COR-L47 (cell line): ENCODE results near the gene PSMC3IP.
A peak's percentile ranks its signal among the peaks of the same experiment; 100 is the strongest.
"Not testable (repeated sequence)": the region's sequence is repeated elsewhere in the genome, so short reads cannot be mapped to it uniquely, and the experiment has no call there.

Experiments used
- DNase-seq: peaks from one replicate; lab custom pipeline; 2025; lab: John Stamatoyannopoulos, UW

Gene PSMC3IP

DNA sequence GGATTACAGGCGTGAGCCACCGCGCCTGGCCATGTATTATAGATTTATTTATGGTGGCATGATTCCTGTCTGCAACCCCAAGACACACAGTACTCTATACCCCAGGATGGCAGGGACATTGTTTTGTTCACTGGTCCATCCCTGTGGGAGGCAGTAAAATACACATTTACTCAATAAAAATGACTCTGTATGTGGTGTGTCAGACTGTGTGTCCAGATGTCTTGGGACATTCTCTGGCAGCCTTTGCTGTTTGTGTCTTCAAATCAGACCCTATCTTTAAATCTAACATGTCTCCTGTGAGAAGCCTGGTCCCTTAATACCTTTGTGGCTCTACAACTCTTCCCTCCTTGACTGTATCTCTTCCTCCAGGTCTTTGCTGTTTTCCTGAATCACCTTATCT lies 17.3 kb downstream of the PSMC3IP start:
- DNase-seq = no peak

DNA sequence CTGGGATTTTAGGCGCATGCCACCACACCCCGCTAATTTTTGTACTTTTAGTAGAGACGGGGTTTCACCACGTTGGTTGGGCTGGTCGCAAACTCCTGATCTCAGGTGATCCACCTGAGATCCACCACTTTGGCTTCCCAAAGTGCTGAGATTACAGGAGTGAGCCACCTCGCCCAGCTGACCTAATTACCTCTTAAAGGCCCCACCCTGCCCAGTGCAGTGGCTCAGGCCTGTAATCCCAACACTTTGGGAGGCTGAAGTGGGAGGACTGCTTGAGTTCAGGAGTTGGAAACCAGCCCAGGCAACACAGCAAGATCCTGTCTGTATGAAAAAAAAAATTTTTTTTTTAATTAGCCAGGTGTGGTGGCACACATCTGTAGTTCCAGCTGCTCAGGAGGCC lies 18.5 kb downstream of the PSMC3IP start:
- no peak for DNase-seq

DNA sequence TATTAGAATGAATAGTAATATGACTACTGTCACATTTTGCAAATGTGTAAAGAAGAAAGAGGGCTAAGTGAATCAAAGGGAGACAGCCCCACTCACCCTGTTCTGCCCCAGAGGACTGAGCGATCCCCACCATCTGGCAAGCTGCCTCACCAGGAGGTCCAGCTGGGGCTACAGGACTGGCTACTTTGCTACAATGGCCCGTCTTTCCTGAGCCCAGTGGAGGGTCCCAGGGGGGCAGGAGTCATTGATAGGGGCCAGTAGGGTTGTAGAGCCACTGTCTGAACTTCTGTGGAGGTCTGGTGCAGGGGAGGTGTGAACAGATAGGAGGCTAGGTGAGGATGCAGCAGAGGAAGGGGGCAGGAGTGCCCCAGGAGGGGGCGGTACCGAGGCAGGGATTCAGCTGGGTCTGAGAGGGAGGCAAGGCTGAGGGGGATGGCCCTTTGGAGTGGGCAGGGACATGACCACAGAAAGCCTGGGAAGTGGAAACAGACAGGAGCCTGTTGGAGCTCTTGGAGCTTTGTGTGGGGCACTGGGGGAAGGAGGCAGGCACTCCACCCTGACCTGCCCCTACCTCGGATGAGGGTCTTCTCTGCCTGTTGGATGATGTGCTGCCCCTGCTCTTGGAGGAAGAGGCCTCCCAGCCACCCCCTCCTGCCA lies 21.4 kb downstream of the PSMC3IP start:
- DNase-seq = not testable (repeated sequence)

DNA sequence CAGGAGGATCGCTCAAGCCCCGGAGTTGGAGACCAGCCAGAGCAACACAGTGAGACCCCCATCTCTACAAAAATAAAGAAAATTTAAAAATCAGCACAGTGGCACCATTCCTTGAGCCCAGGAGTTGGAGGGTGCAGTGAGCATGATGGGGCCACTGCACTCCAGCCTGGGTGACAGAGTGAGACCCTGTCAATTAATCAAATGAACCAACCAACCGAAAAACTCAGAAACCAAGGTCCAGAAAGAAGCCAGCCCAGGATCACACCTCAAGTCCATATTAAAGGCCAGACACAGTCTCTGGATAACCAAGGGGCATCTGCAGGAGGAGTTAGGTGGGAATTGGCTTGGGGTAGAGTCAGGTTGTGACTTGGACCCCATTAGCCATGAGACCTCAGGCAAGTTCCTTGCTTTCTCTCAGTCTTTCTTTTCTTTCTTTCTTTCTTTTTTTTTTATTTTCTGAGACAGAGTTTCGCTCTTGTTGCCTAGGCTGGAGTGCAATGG lies 22.4 kb downstream of the PSMC3IP start:
- no peak for DNase-seq

DNA sequence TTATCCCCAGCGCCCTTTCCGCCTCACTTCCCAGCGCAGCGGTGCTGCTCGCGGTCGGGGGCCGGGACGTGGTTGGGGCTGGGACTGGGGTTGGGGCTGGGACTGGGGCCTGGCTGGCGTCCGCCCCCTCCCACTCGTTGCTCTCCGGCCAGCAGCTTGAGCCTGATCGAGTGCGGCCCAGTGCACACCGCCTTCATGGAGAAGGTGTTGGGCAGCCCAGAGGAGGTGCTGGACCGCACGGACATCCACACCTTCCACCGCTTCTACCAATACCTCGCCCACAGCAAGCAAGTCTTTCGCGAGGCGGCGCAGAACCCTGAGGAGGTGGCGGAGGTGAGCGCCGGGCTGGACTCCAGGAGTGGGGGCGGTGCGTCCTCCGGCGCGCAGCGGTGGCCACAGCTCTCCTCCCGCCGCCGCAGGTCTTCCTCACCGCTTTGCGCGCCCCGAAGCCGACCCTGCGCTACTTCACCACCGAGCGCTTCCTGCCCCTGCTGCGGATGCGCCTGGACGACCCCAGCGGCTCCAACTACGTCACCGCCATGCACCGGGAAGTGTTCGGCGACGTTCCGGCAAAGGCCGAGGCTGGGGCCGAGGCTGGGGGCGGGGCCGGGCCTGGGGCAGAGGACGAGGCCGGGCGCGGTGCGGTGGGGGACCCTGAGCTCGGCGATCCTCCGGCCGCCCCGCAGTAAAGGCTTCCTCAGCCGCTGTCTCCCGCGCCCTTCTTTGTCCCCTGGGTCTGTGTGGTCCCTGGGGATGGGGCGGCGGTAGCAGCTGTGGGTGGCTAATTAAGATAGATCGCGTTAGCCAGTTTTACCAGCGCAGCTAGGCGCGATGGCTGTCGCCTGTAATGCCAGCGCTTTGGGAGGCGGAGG lies 23.0 kb downstream of the PSMC3IP start:
- DNase-seq = peak; percentile 85

DNA sequence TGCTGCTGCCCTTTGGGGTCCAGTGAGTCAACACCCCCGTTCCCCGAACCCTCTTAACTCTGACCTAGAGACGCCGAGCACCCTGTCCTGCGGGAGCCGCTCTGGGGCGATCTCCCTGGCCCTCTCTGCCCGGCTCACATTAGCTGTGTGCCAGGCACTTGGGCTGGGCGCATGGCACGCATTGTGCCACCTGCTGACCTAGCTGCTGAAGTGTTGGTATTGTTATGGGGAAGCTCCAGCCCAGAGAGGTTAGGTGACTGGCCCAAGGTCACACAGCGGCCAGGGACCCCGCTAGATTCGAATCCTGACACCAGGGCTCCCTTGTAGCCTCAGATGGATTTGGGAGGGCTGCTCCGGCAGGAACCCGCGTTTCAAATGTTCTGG lies 23.7 kb downstream of the PSMC3IP start:
- no peak for DNase-seq

DNA sequence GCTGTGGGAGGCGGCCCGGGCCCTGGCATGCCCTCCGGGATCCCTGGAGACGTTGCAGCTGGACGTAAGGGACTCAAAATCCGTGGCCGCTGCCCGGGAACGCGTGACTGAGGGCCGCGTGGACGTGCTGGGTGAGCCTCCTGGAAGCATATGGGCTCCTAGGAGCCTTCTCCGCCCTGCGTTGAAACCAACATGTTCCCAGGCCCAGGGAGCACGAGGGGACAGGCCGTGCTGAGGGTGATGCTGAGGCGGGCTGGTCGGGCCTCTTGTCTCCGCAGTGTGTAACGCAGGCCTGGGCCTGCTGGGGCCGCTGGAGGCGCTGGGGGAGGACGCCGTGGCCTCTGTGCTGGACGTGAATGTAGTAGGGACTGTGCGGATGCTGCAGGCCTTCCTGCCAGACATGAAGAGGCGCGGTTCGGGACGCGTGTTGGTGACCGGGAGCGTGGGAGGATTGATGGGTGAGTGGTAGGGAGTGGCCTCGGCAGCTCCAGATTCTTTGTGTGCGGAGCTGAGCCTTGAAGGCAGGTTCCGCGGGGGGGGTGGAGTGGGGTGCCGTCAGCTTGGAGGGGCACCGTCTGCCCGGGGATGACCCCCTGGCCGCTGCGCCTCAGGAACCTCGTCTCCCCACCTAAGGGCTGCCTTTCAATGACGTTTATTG lies 24.2 kb downstream of the PSMC3IP start:
- DNase-seq = no peak

DNA sequence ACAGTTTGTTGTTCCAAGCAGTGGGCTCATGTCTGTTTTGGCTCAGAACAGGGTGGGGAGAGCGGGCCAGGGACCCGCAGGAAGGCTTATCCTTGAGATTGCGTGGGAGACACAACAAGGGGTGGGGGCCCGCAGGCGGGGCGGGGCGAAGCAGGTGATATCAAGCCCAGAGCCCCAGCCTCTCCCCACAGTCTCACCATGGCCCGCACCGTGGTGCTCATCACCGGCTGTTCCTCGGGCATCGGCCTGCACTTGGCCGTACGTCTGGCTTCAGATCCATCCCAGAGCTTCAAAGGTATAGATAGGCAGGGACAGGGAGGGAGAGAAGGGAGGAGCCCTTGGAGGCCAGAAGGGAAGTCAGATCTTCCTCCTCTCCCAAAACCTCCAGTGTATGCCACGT lies 24.8 kb downstream of the PSMC3IP start, which contains the start of gene HSD17B1:
Gene HSD17B1 (plus strand): TSS at position 188 of the 400 bp plus-strand sequence. CDS start 11 bp downstream, at position 199.
- DNase-seq = not testable (repeated sequence)

DNA sequence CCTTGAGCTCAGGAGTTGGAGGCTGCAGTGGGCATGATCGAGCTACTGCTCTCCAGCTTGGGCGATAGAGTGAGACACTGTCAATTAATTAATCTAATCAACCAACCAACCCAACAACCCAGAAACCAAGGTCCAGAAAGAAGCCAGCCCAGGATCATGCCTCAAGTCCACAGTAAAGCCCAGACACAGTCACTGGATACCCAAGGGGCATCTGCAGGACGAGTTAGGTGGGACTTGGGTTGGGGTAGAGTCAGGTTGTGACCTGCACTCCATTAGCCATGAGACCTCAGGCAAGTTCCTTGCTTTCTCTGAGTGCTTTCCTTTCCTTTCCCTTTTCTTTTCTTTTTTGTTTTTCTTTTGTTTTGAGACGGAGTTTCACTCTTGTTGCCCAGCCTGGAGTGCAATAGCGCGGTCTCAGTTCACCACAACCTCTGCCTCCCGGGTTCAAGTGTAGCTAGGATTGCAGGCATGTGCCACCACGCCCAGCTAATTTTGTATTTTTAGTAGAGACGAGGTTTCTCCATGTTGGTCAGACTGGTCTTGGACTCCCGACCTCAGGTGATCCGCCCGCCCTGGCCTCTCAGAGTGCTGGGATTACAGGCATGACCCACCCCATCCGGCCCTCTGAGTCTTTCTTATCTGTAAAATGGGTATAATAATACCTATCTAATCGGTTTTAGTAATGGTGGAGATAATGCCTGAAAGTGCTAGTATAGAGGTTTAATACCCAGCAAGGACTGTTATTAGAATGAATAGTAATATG lies 28.4 kb downstream of the PSMC3IP start:
- DNase-seq = no peak

DNA sequence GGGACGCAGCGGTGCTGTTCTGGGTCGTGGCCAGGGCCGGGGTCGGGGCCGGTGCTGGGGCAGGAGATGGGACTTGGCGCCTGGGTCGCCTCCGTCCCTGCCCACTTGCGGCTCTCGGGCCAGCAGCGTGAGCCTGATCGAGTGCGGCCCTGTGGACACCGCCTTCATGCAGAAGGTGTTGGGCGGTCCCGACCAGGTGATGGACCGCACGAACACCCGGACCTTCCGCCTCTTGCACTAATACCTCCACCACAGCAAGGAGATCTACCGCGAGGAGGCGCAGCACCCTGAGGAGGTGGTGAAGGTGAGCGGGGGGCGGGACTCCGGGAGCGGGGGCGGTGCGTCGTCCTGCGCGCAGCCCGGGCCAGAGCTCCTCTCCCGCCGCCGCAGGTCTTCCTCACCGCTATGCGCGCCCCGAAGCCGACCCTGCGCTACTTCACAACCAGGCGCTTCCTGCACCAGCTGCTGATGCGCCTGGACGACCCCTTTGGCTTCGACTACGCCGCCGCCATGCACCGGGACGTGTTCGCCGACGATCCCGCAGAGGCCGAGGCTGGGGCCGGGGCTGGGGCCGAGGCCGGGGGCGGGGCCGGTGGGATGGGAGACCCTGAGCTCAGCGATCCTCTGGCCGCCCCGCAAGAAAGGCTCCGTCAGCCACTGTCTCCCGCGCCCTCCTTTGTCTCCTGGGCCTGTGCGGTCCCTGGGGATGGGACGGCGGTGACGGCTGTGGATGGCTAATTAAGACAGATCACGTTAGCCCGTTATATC lies 29.3 kb downstream of the PSMC3IP start:
- DNase-seq = peak; percentile 77

DNA sequence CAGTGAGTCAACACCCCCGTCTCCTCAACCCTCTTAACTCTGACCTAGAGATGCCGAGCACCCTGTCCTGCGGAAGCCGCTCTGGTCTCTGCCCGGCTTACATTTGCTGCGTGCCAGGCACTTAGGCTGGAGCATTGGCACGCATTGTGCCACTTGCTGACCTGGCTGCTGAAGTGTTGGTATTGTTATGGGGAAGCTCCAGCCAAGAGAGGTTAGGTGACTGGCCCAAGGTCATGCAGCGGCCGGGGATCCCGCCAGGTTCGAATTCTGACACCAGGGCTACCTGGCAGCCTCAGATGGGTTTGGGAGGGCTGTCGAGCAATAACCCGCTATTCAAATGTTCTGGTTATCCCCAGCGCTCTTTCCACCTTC lies 29.8 kb downstream of the PSMC3IP start:
- no peak for DNase-seq

DNA sequence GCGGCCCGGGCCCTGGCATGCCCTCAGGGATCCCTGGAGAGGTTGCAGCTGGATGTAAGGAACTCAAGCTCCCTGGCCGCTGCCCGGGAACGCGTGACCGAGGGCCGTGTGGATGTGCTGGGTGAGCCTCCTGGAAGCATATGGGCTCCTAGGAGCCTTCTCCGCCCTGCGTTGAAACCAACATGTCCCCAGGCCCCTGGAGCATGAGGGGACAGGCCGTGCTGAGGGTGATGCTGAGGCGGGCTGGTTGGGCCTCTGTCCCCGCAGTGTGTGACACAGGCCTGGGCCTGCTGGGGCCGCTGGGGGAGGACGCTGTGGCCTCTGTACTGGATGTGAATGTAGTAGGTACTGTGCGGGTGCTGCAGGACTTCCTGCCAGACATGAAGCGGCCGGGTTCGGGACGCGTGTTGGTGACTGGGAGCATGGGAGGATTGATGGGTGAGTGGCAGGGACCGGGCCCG lies 30.5 kb downstream of the PSMC3IP start:
- no peak for DNase-seq

DNA sequence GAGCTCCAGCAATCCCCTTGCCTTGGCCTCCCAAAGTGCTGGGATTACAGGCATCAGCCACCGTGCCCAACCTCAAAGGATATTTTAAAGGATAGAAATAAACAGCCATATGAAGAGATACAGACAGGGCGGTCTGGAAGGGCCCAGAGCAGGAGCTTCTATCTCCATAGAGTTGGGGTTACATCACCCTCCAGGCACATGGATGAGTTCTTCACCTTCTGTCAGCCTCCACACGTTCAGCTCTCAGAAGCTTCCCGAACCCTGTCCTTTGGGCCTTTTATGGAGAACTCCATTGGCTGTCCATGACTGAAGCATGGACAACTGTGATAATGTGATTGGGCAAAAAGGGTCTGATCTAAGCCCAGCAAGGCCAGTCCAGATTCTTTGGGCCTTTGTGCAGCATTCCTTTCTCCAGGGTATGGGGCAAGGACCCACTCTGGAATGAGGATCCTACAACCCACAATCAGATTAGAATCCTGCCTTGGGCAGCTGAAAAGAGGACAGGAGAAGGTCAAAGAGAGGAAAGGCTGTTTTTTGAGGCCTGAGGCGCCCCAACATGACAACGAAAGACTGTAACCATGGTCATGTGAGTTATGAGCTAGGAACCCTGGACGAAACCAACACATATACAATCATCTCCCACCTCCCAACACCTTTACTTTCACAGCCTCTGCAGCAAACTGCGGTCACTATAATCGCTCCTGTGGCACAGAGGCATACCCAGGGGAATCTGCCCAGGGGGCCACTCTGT lies 31.6 kb downstream of the PSMC3IP start:
- not testable (repeated sequence) for DNase-seq

DNA sequence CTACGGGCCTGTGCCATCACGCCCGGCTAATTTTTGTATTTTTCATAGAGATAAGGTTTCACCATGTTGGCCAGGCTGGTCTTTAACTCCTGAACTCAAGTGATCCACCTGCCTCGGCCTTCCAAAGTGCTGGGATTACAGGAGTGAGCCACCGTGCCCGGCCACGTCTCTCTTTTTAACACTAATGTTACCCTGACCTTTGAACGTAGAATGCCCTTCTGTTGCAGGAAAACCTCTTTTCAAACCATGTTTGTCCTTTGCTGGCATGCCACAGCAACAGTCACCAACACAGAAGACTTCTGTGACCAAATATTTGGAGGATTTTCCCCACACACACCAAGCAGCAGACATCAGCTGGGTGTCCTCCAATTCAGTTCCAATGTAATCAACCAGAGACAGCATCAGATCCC lies 32.6 kb downstream of the PSMC3IP start:
- DNase-seq = no peak

DNA sequence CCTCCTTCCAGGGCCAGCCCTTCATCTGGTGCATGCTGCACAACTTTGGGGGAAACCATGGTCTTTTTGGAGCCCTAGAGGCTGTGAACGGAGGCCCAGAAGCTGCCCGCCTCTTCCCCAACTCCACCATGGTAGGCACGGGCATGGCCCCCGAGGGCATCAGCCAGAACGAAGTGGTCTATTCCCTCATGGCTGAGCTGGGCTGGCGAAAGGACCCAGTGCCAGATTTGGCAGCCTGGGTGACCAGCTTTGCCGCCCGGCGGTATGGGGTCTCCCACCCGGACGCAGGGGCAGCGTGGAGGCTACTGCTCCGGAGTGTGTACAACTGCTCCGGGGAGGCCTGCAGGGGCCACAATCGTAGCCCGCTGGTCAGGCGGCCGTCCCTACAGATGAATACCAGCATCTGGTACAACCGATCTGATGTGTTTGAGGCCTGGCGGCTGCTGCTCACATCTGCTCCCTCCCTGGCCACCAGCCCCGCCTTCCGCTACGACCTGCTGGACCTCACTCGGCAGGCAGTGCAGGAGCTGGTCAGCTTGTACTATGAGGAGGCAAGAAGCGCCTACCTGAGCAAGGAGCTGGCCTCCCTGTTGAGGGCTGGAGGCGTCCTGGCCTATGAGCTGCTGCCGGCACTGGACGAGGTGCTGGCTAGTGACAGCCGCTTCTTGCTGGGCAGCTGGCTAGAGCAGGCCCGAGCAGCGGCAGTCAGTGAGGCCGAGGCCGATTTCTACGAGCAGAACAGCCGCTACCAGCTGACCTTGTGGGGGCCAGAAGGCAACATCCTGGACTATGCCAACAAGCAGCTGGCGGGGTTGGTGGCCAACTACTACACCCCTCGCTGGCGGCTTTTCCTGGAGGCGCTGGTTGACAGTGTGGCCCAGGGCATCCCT lies 34.1 kb downstream of the PSMC3IP start:
- DNase-seq = no peak

DNA sequence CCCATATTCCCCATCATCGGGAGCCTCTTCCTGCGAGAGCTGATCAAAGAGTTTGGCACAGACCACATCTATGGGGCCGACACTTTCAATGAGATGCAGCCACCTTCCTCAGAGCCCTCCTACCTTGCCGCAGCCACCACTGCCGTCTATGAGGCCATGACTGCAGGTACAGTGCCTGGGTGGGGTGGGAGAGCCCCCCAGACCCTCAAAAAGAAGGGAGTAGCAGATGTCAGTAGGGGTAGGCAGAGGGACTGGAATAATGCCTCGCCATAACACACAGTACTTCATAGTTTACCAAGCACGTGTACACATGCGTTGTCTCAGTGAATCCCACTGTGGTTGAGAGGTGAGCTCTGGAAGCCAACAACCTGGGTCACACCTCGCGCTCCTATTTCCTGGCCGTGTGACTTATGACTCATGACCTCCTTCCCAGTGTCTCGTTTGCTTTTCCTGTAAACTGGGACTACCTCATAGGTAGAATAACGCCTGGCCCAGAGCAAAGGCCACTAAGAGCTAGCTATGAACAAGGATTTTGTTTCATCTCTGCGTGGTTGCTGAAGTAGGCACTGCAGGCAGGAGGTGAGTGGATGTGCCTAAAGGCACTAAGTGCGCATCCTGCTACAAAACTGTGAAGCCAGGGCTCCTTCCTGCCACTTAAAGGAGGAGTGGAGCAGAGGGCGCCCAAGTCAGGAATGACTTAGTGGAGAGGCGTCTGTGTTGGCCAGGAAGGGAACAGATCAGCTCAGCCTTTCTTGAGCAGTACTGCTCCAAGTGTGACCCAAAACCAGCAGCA lies 36.3 kb downstream of the PSMC3IP start:
- DNase-seq = no peak

DNA sequence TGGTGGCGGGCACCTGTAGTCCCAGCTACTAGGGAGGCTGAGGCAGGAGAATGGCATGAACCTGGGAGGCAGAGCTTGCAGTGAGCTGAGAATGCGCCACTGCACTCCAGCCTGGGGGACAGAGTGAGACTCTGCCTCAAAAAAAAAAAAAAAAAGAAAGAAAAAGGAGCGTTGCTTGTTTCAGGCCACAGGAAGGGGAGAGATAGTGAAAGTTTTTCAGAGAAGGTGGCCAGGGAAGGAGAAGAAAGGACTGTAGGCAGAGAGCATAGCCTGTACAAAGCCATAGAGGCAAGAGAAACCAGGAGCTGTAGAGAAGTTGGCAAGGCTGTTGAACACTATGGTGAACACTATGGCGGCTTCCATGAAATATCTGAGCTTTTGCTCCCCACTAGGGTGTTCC lies 37.0 kb downstream of the PSMC3IP start:
- not testable (repeated sequence) for DNase-seq

DNA sequence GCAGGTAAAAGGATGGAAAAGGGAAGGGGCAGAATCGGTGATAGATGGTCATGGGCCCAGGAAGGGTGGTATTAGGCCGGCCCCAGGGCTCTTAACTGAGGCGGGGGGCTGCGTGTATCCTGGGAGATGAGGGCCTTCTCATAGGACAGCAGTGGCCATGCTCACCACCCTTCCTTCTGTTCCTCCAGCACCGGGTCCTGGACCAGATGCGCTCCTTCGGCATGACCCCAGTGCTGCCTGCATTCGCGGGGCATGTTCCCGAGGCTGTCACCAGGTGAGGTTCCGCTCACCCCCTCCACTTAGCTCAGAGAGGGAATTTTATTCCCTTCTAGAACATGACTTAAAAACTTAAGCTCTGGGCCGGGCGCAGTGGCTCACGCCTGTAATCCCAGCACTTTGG lies 39.0 kb downstream of the PSMC3IP start:
- no peak for DNase-seq
